GM21737 (cell line): ENCODE data around the gene SPEM3.

Experiments
- ATAC-seq: cut with Tn5 transposase; IDR thresholded peaks from one replicate; pipeline ENCODE4 v1.9.1; 2021; ENCODE audit warnings: mild to moderate bottlenecking, moderate library complexity; ENCODE audit not compliant: unreplicated experiment

Gene SPEM3

GRCh38 chr17:7428557-7428956 lies at the start of gene SPEM3:
SPEM3 (plus strand) TSS chr17:7428857; CDS start chr17:7428903, 46 bp downstream.
- no peak for ATAC-seq

- no peak for ATAC-seq
These were observed 49.5 kb upstream of the SPEM3 start for GRCh38 chr17:7379134-7379533.

GRCh38 chr17:7380321-7380720 lies 48.3 kb upstream of the SPEM3 start:
- ATAC-seq: no peak

- no peak for ATAC-seq
These were observed 47.6 kb upstream of the SPEM3 start, which contains the start of gene TNK1 for GRCh38 chr17:7380855-7381683. TNK1 (plus strand) TSS chr17:7381089; CDS start chr17:7382927, 1,838 bp downstream.

- ATAC-seq: no peak
These were observed 45.8 kb upstream of the SPEM3 start for GRCh38 chr17:7382901-7383300.

- ATAC-seq: no peak
These were observed 45.3 kb upstream of the SPEM3 start for GRCh38 chr17:7383371-7383741.

GRCh38 chr17:7383742-7384488 lies 44.7 kb upstream of the SPEM3 start:
- no peak for ATAC-seq

GRCh38 chr17:7384489-7385081 lies 44.1 kb upstream of the SPEM3 start:
- no peak for ATAC-seq

GRCh38 chr17:7388856-7389255 lies 39.8 kb upstream of the SPEM3 start:
- no peak for ATAC-seq

GRCh38 chr17:7389924-7390910 lies 38.4 kb upstream of the SPEM3 start:
- ATAC-seq: no peak

GRCh38 chr17:7391307-7391706 lies 37.4 kb upstream of the SPEM3 start:
- ATAC-seq: no peak

GRCh38 chr17:7392696-7393612 lies 35.7 kb upstream of the SPEM3 start:
- ATAC-seq: no peak

GRCh38 chr17:7393613-7394451 lies 34.8 kb upstream of the SPEM3 start:
- ATAC-seq: peak; percentile 51

GRCh38 chr17:7394452-7395191 lies 34.0 kb upstream of the SPEM3 start, which contains the start of gene PLSCR3:
PLSCR3 (minus strand) TSS chr17:7394525; CDS start chr17:7394110, 415 bp downstream.
- ATAC-seq: peak; percentile 69

GRCh38 chr17:7396147-7396546 lies 32.5 kb upstream of the SPEM3 start:
- ATAC-seq: no peak

GRCh38 chr17:7398612-7399011 lies 30.0 kb upstream of the SPEM3 start:
- ATAC-seq: no peak

- ATAC-seq: no peak
These were observed 25.5 kb upstream of the SPEM3 start for GRCh38 chr17:7403043-7403726.
